B cell (primary cell): ENCODE measurements around the gene DHX15. TPM values are rescaled to one million over a fixed set of nuclear protein-coding genes. Genes with fewer than 3 reads are reported as not detected.

Experiments
- ATAC-seq: fragments of 200-7000 bp; cut with Tn5 transposase; one replicate; pipeline ENCODE4 v1.10.0; 2021; ENCODE audit warnings: low read depth, mild to moderate bottlenecking, moderate number of reproducible peaks, moderate library complexity
- CTCF ChIA-PET: fragments of 350-600 bp; sonication (Branson Sonifier 250); formaldehyde crosslinking; loops from one replicate; lab custom pipeline; 2021; ENCODE audit warnings: antibody characterized with exemption, inconsistent platforms; lab: Charles Lee
- POLR2A ChIA-PET: fragments of 350-600 bp; sonication (Branson Sonifier 250); formaldehyde crosslinking; loops from one replicate; lab custom pipeline; 2021; ENCODE audit warnings: antibody characterized with exemption; lab: Charles Lee
- DNase-seq: peaks from one replicate; pipeline ENCODE4 v3.0.0; 2013
- H2AFZ ChIP-seq: 2 replicates; pipeline ENCODE4 v1.6.1; 2012; ENCODE audit warnings: mild to moderate bottlenecking, low read depth, low read length; ENCODE audit not compliant: insufficient read depth, poor library complexity, severe bottlenecking
- H3K27ac ChIP-seq, 2 donors: 1 replicate in 1 of 2; 2 replicates in 1 of 2; pipeline ENCODE4 v1.5.1; 2012 to 2013; ENCODE audit warnings: low read length in 2 of 2, mild to moderate bottlenecking in 2 of 2, moderate library complexity in 1 of 2
- H3K27me3 ChIP-seq, 4 experiments: fragments of 200-600 bp in 1 of 4; sonication (generic) in 1 of 4; replicated peaks in 1 of 4; 1 replicate in 2 of 4; 2 replicates in 2 of 4; pipeline versions ENCODE4 v1.6.1 to v1.7.0; 2013 to 2016; ENCODE audit warnings: low read length in 3 of 4, mild to moderate bottlenecking in 2 of 4, mixed read lengths in 1 of 4, moderate library complexity in 1 of 4; ENCODE audit not compliant: insufficient read depth in 4 of 4, control insufficient read depth in 3 of 4; ENCODE audit errors: control extremely low read depth in 1 of 4
- H3K36me3 ChIP-seq, 2 experiments: replicated peaks in 1 of 2; 1 replicate in 1 of 2; 2 replicates in 1 of 2; pipeline versions ENCODE4 v1.6.1 to v1.7.1; 2013; ENCODE audit warnings: low read length in 1 of 2; ENCODE audit not compliant: insufficient read depth in 2 of 2, control insufficient read depth in 1 of 2; ENCODE audit errors: control extremely low read depth in 1 of 2, extremely low read depth in 1 of 2
- H3K4me1 ChIP-seq, 2 donors: fragments of 200-600 bp in 1 of 2; sonication (generic) in 1 of 2; 1 replicate in 1 of 2; 2 replicates in 1 of 2; pipeline versions ENCODE4 v1.5.1 to v1.6.1; 2013 to 2017; ENCODE audit warnings: low read length in 2 of 2; ENCODE audit not compliant: control insufficient read depth in 2 of 2, insufficient read depth in 2 of 2
- H3K4me2 ChIP-seq: replicated peaks from 2 replicates; pipeline ENCODE3; 2012; ENCODE audit warnings: mild to moderate bottlenecking, low read depth, low read length; ENCODE audit not compliant: poor library complexity, severe bottlenecking
- H3K4me3 ChIP-seq, 5 experiments: fragments of 200-600 bp in 1 of 5; sonication (generic) in 1 of 5; 1 replicate in 3 of 5; 2 replicates in 2 of 5; pipeline versions ENCODE4 v1.5.1 to v1.7.0; 2011 to 2016; ENCODE audit warnings: low read length in 4 of 5, mild to moderate bottlenecking in 4 of 5, low read depth in 2 of 5, control low read depth in 1 of 5, moderate library complexity in 1 of 5; ENCODE audit not compliant: insufficient read depth in 1 of 5; ENCODE audit errors: control extremely low read depth in 1 of 5, extremely low read depth in 1 of 5
- H3K79me2 ChIP-seq: fragments of 200-600 bp; sonication (generic); one replicate; pipeline ENCODE4 v1.6.0; 2016; ENCODE audit warnings: low read length; ENCODE audit not compliant: control insufficient read depth, insufficient read depth
- H3K9ac ChIP-seq: fragments of 200-600 bp; sonication (generic); 2 replicates; pipeline ENCODE4 v1.6.1; 2017; ENCODE audit warnings: mild to moderate bottlenecking, low read length, moderate library complexity
- H3K9me3 ChIP-seq, 3 donors: one replicate each; pipeline versions ENCODE4 v1.6.1 to v1.7.1; 2013; ENCODE audit warnings: low read length in 2 of 3; ENCODE audit not compliant: control insufficient read depth in 2 of 3, insufficient read depth in 1 of 3; ENCODE audit errors: control extremely low read depth in 1 of 3
- H4K20me1 ChIP-seq: 2 replicates; pipeline ENCODE4 v1.6.0; 2012; ENCODE audit warnings: mild to moderate bottlenecking, low read length; ENCODE audit not compliant: insufficient read depth, control insufficient read depth, poor library complexity, severe bottlenecking
- H3K27ac Mint-ChIP-seq: one replicate; pipeline ENCODE4 v1.8.0; 2021; ENCODE audit warnings: mixed read lengths
- H3K27me3 Mint-ChIP-seq: one replicate; pipeline ENCODE4 v1.8.0; 2021; ENCODE audit warnings: mixed read lengths
- H3K4me1 Mint-ChIP-seq: one replicate; pipeline ENCODE4 v1.8.0; 2021; ENCODE audit warnings: mixed read lengths
- H3K4me3 Mint-ChIP-seq: one replicate; pipeline ENCODE4 v1.8.0; 2021; ENCODE audit warnings: mixed read lengths
- H3K9me3 Mint-ChIP-seq: one replicate; pipeline ENCODE4 v1.8.0; 2022; ENCODE audit warnings: mixed read lengths; ENCODE audit not compliant: insufficient read depth
- CTCF ChIP-seq: fragments of 200-600 bp; IDR thresholded peaks from one replicate; pipeline ENCODE4 v1.8.0; 2022; ENCODE audit warnings: antibody characterized with exemption, mild to moderate bottlenecking
- EZH2 ChIP-seq: IDR thresholded peaks from 2 replicates; pipeline ENCODE4 v1.6.1; 2012; ENCODE audit warnings: borderline replicate concordance, low read depth, mild to moderate bottlenecking, moderate library complexity, low read length; ENCODE audit not compliant: insufficient read depth, poor library complexity, severe bottlenecking
- WGBS: methylation state at CpG from one replicate; pipeline ENCODE4 v1.1.5; 2013; ENCODE audit warnings: missing lambda C conversion rate; ENCODE audit not compliant: insufficient coverage; 5-methylcytosine and 5-hydroxymethylcytosine counted together
- intact Hi-C: fragments of 100-400 bp; cut with micrococcal nuclease; formaldehyde crosslinking; loops from one replicate; pipeline ENCODE4 v1.10.0; 2022
- polyA plus RNA-seq: library from polyadenylated mRNA; depleted of rRNA; stranded (reverse); fragments of >200 nt; gene quantifications from 2 replicates; pipeline ENCODE4 v1.2.3, GENCODE V29; 2012
- total RNA-seq, 2 donors: library from RNA; stranded (reverse); fragments of 120-200 nt in 1 of 2; gene quantifications; 1 replicate in 1 of 2; 2 replicates in 1 of 2; pipeline versions ENCODE4 v1.2.3 to v1.2.4, GENCODE V29; 2013 to 2022

DHX15 gene
- total and polyA plus RNA-seq, 2 donors (not counting 1 experiment from before 2014, with no cell fraction given) = 58.8 to 162 TPM

GRCh38 chr4:24564488-24564887, 19.9 kb downstream of the DHX15 start:
- H3K27ac Mint-ChIP-seq = no peak overlapping the region
- Histone ChIP-seq H3K9ac (no peak overlapping the region), H4K20me1 (peaks cover 90% of the 10 kb centered on the region), H3K4me1 (peaks cover 0 to 3% of the 10 kb centered on the region in 2 donors), H3K27me3 (no peaks in the 10 kb centered on the region), H2AFZ (no peak overlapping the region), H3K36me3 (peaks cover 15 to 42% of the 10 kb centered on the region in 2 experiments), H3K4me3 (no peak overlapping the region), H3K27ac (peak overlapping the region in 1 of 2 donors; percentile 13), H3K4me2 (no peak overlapping the region), H3K9me3 (peaks cover 0 to 5% (median 3%) of the 10 kb centered on the region in 3 donors), H3K79me2 (peaks cover 99% of the 10 kb centered on the region)
- ChIA-PET POLR2A (no interaction called here), CTCF (no interaction called here)
- H3K9me3 Mint-ChIP-seq = no peaks in the 10 kb centered on the region
- H3K4me1 Mint-ChIP-seq = peaks cover 41% of the 10 kb centered on the region
- WGBS = no CpG with 5 or more reads among the region's 2 CpGs
- no peak for ATAC-seq
- intact Hi-C loops = loop anchor here (5.0 kb wide), 1 partner anchor 42 kb away; no protein-coding TSS in a partner anchor
- H3K27me3 Mint-ChIP-seq = no peaks in the 10 kb centered on the region
- DNase-seq = no peak
- H3K4me3 Mint-ChIP-seq = no peak overlapping the region
- TF ChIP-seq CTCF (no peak), EZH2 (no peak)

GRCh38 chr4:24561438-24562139, 22.8 kb downstream of the DHX15 start:
- POLR2A ChIA-PET = no interaction called here

More at GRCh38 chr4:24561438-24562139, 22.8 kb downstream of the DHX15 start:
- Mint-ChIP-seq H3K27me3 (no peaks in the 10 kb centered on the region), H3K4me3 (no peak overlapping the region), H3K27ac (no peak overlapping the region), H3K9me3 (no peaks in the 10 kb centered on the region), H3K4me1 (peaks cover 59% of the 10 kb centered on the region)
- no peak overlapping the region for H3K27ac ChIP-seq
- ATAC-seq (no peak), DNase-seq (no peak)
- peaks cover 91% of the 10 kb centered on the region for H4K20me1 ChIP-seq
- H3K36me3 ChIP-seq = peaks cover 18 to 28% of the 10 kb centered on the region in 2 experiments
- no peak overlapping the region for H3K4me3 ChIP-seq
- no peak overlapping the region for H2AFZ ChIP-seq
- peaks cover 0 to 5% (median 3%) of the 10 kb centered on the region in 3 donors for H3K9me3 ChIP-seq
- CTCF ChIA-PET = no interaction called here
- peaks cover 99% of the 10 kb centered on the region for H3K79me2 ChIP-seq
- intact Hi-C loops = loop anchor here (5.0 kb wide), 1 partner anchor 39 kb away; no protein-coding TSS in a partner anchor
- 100% methylated on average over 2 of the region's 8 CpGs for WGBS
- H3K9ac ChIP-seq = no peak overlapping the region
- H3K4me1 ChIP-seq = peaks cover 12 to 26% of the 10 kb centered on the region in 2 donors
- H3K4me2 ChIP-seq = no peak overlapping the region
- no peaks in the 10 kb centered on the region for H3K27me3 ChIP-seq
- TF ChIP-seq EZH2 = no peak
- no peak for TF ChIP-seq CTCF
